Muscle layer of colon (tissue), 2 donors: ENCODE data around the gene USP7.
"Not testable (repeated sequence)": the region's sequence is repeated elsewhere in the genome, so short reads cannot be mapped to it uniquely, and the experiment has no call there.

Experiments
- H3K27ac ChIP-seq: one replicate; pipeline ENCODE4 v1.7.0; 2013; ENCODE audit warnings: low read depth, mild to moderate bottlenecking, low read length, moderate library complexity
- H3K27me3 ChIP-seq, 2 donors: one replicate each; pipeline ENCODE4 v1.7.0; 2013; ENCODE audit warnings: low read length in 2 of 2, mild to moderate bottlenecking in 2 of 2; ENCODE audit not compliant: insufficient read depth in 2 of 2, control insufficient read depth in 1 of 2
- H3K36me3 ChIP-seq: one replicate; pipeline ENCODE4 v1.7.0; 2013; ENCODE audit warnings: mild to moderate bottlenecking, low read length; ENCODE audit not compliant: insufficient read depth
- H3K4me1 ChIP-seq: one replicate; pipeline ENCODE4 v1.7.0; 2013; ENCODE audit warnings: mild to moderate bottlenecking, low read length; ENCODE audit not compliant: insufficient read depth
- H3K4me3 ChIP-seq, 2 donors: one replicate each; pipeline ENCODE4 v1.7.0; 2013; ENCODE audit warnings: low read length in 2 of 2, low read depth in 1 of 2, mild to moderate bottlenecking in 1 of 2, moderate library complexity in 1 of 2
- H3K9ac ChIP-seq: one replicate; pipeline ENCODE4 v1.7.0; 2013; ENCODE audit warnings: low read length
- H3K9me3 ChIP-seq: one replicate; pipeline ENCODE4 v1.7.0; 2013; ENCODE audit warnings: mild to moderate bottlenecking, low read length
- donor health status: abdominal sarcoma.
- donor health status: Adenocarcinoma of cecum.

The USP7 gene

GRCh38 chr16:8850279-8850885 lies 113.3 kb downstream of the USP7 start:
- Histone ChIP-seq H3K27me3 (no peaks in the 10 kb centered on the region), H3K4me1 (peaks cover 6% of the 10 kb centered on the region), H3K9ac (no peak overlapping the region), H3K4me3 (no peak overlapping the region), H3K9me3 (no peaks in the 10 kb centered on the region), H3K36me3 (peaks cover 12% of the 10 kb centered on the region), H3K27ac (no peak overlapping the region)

- H3K27ac ChIP-seq, result no peak overlapping the region
- no peak overlapping the region for H3K9ac ChIP-seq
- H3K27me3 ChIP-seq, result no peaks in the 10 kb centered on the region
- no peak overlapping the region for H3K4me3 ChIP-seq
- H3K9me3 ChIP-seq, result no peaks in the 10 kb centered on the region
- peaks cover 12% of the 10 kb centered on the region for H3K36me3 ChIP-seq
- H3K4me1 ChIP-seq, result peaks cover 6% of the 10 kb centered on the region
Observed at GRCh38 chr16:8849411-8850011, 114.2 kb downstream of the USP7 start.

- Histone ChIP-seq H3K27ac (no peak overlapping the region), H3K4me1 (peaks cover 6% of the 10 kb centered on the region), H3K4me3 (no peak overlapping the region), H3K36me3 (peaks cover 12% of the 10 kb centered on the region), H3K27me3 (no peaks in the 10 kb centered on the region), H3K9me3 (no peaks in the 10 kb centered on the region), H3K9ac (no peak overlapping the region)
Observed at GRCh38 chr16:8848939-8849391, 114.7 kb downstream of the USP7 start.

- Histone ChIP-seq H3K36me3 (peaks cover 12% of the 10 kb centered on the region), H3K27ac (no peak overlapping the region), H3K9me3 (no peaks in the 10 kb centered on the region), H3K27me3 (no peaks in the 10 kb centered on the region), H3K4me3 (no peak overlapping the region), H3K4me1 (peaks cover 6% of the 10 kb centered on the region), H3K9ac (no peak overlapping the region)
Observed at GRCh38 chr16:8848231-8848938, 115.3 kb downstream of the USP7 start.

GRCh38 chr16:8847623-8848022 lies 116.1 kb downstream of the USP7 start:
- H3K27me3 ChIP-seq, result no peaks in the 10 kb centered on the region
- peaks cover 12% of the 10 kb centered on the region for H3K36me3 ChIP-seq
- H3K27ac ChIP-seq, result no peak overlapping the region
- H3K9ac ChIP-seq, result no peak overlapping the region
- H3K4me1 ChIP-seq, result peaks cover 6% of the 10 kb centered on the region
- no peaks in the 10 kb centered on the region for H3K9me3 ChIP-seq
- no peak overlapping the region for H3K4me3 ChIP-seq

GRCh38 chr16:8847145-8847544 lies 116.6 kb downstream of the USP7 start:
- Histone ChIP-seq H3K36me3 (peaks cover 12% of the 10 kb centered on the region), H3K4me1 (peaks cover 6% of the 10 kb centered on the region), H3K9me3 (no peaks in the 10 kb centered on the region), H3K9ac (no peak overlapping the region), H3K4me3 (no peak overlapping the region), H3K27me3 (no peaks in the 10 kb centered on the region), H3K27ac (no peak overlapping the region)

GRCh38 chr16:8846401-8846932 lies 117.2 kb downstream of the USP7 start:
- H3K27me3 ChIP-seq, result no peaks in the 10 kb centered on the region
- peaks cover 6% of the 10 kb centered on the region for H3K4me1 ChIP-seq
- no peak overlapping the region for H3K9ac ChIP-seq
- H3K4me3 ChIP-seq, result no peak overlapping the region
- peaks cover 12% of the 10 kb centered on the region for H3K36me3 ChIP-seq
- no peak overlapping the region for H3K27ac ChIP-seq
- H3K9me3 ChIP-seq, result no peaks in the 10 kb centered on the region

- Histone ChIP-seq H3K27me3 (no peaks in the 10 kb centered on the region), H3K27ac (no peak overlapping the region), H3K9ac (no peak overlapping the region), H3K4me1 (peaks cover 6% of the 10 kb centered on the region), H3K4me3 (no peak overlapping the region), H3K9me3 (no peaks in the 10 kb centered on the region), H3K36me3 (peaks cover 12% of the 10 kb centered on the region)
Observed at GRCh38 chr16:8845699-8846298, 117.9 kb downstream of the USP7 start.

GRCh38 chr16:8843296-8843695 lies 120.4 kb downstream of the USP7 start:
- H3K36me3 ChIP-seq, H3K4me3 ChIP-seq, H3K27ac ChIP-seq, H3K27me3 ChIP-seq, H3K4me1 ChIP-seq, H3K9me3 ChIP-seq, H3K9ac ChIP-seq: not testable (repeated sequence)
